ENCODE measurements around the gene AGPAT3. TPM values are rescaled to one million over a fixed set of nuclear protein-coding genes. Genes with fewer than 3 reads are reported as not detected.
A peak's percentile ranks its signal among the peaks of the same experiment; 100 is the strongest.

The AGPAT3 gene
- total and polyA plus RNA-seq, 10 of the 15 experiments (the other 5 are each of a cell fraction or from before 2014, with no cell fraction given): 1.2 to 110 (median 30.8) TPM

DNA sequence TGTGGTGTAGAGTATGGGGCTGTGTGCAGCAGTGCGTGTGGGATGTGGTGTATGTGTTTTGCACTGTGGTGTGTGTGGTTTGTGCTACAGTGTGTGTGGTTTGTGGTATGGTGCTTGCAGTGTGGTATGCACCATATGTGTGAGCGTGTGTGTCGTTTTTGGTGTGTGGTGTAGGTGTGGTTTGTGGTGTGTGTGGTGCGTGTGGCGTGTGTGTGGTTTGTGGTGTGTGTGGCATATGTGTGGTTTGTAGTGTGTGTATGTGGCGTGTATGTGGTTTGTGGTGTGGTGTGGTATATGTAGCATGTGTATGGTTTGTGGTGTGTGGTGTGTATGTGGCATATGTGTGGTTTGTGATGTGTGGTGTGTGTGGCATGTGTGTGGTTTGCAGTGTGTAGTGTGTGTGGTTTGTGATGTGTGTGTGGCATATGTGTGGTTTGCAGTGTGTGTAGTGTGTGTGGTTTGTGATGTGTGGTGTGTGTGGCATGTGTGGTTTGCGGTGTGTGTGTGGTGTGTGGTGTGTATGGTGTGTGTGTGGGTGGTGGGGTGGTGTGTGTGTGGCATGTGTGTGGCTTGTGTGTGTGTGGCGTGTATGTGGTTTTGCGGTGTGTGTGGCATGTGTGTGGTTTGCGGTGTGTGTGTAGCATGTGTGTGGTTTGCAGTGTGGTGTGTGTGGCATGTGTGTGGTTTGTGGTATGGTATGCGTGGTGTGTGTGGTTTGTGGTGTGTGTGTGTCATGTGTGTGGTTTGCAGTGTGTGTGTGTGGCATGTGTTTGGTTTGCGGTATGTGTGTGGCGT, 93.5 kb downstream of the AGPAT3 start (continued):
- TF ChIP-seq, protein P1, sequence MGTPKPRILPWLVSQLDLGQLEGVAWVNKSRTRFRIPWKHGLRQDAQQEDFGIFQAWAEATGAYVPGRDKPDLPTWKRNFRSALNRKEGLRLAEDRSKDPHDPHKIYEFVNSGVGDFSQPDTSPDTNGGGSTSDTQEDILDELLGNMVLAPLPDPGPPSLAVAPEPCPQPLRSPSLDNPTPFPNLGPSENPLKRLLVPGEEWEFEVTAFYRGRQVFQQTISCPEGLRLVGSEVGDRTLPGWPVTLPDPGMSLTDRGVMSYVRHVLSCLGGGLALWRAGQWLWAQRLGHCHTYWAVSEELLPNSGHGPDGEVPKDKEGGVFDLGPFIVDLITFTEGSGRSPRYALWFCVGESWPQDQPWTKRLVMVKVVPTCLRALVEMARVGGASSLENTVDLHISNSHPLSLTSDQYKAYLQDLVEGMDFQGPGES (IDR thresholded peaks at IDR 0.05): no peak
- TF ChIP-seq IKZF1 (conservative IDR thresholded peaks at IDR 0.05): no peak
- peak; percentile 99; the same call in 1 of the 2 replicates for TF ChIP-seq EZH2 (IDR thresholded peaks at IDR 0.05; ENCODE audit: borderline replicate concordance, control insufficient read depth, low read depth, low read length)
- TF ChIP-seq PML (IDR thresholded peaks at IDR 0.05; ENCODE audit: low read length): peak; percentile 47; the same call in 1 of the 2 replicates
- peak; percentile 68 to 87 for TF ChIP-seq IKZF2 (IDR thresholded peaks at IDR 0.05)
- TF ChIP-seq, protein P2, sequence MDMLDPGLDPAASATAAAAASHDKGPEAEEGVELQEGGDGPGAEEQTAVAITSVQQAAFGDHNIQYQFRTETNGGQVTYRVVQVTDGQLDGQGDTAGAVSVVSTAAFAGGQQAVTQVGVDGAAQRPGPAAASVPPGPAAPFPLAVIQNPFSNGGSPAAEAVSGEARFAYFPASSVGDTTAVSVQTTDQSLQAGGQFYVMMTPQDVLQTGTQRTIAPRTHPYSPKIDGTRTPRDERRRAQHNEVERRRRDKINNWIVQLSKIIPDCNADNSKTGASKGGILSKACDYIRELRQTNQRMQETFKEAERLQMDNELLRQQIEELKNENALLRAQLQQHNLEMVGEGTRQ (IDR thresholded peaks at IDR 0.05; ENCODE audit: borderline replicate concordance, low read depth, low read length): no peak
- TF ChIP-seq BCL11A (IDR thresholded peaks at IDR 0.05; ENCODE audit: low read depth, low read length): peak; percentile 74; the same call in 1 of the 2 replicates
- TF ChIP-seq GATAD2B (conservative IDR thresholded peaks at IDR 0.05; ENCODE audit: low read depth): peak; percentile 47; the same call in 1 of the 2 replicates
- TF ChIP-seq ZNF24 (IDR thresholded peaks at IDR 0.05): no peak
- no peak for TF ChIP-seq STAT1 (conservative IDR thresholded peaks at IDR 0.05)
- 0 out of 2 replicates have a peak, but pooled peaks have one; percentile 13 for TF ChIP-seq CHD2 (IDR thresholded peaks at IDR 0.05; ENCODE audit: borderline replicate concordance, low read depth, low read length)
- TF ChIP-seq MYC (IDR thresholded peaks at IDR 0.05; ENCODE audit: insufficient read depth, insufficient read length, insufficient replicate concordance, low read length, severe bottlenecking): peak; percentile 56
- TF ChIP-seq SP1 (IDR thresholded peaks at IDR 0.05; ENCODE audit: low read depth, low read length): peak; percentile 21
- TF ChIP-seq, protein P3, sequence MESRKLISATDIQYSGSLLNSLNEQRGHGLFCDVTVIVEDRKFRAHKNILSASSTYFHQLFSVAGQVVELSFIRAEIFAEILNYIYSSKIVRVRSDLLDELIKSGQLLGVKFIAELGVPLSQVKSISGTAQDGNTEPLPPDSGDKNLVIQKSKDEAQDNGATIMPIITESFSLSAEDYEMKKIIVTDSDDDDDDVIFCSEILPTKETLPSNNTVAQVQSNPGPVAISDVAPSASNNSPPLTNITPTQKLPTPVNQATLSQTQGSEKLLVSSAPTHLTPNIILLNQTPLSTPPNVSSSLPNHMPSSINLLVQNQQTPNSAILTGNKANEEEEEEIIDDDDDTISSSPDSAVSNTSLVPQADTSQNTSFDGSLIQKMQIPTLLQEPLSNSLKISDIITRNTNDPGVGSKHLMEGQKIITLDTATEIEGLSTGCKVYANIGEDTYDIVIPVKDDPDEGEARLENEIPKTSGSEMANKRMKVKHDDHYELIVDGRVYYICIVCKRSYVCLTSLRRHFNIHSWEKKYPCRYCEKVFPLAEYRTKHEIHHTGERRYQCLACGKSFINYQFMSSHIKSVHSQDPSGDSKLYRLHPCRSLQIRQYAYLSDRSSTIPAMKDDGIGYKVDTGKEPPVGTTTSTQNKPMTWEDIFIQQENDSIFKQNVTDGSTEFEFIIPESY (IDR thresholded peaks at IDR 0.05): peak; percentile 94
- no peak; the same call in 1 of the 2 replicates for TF ChIP-seq CREM (IDR thresholded peaks at IDR 0.05; ENCODE audit: low read depth)
- no peak for TF ChIP-seq ZZZ3 (IDR thresholded peaks at IDR 0.05; ENCODE audit: control insufficient read depth, insufficient read length, low read depth)
- no peak for TF ChIP-seq RBBP5 (conservative IDR thresholded peaks at IDR 0.05)
- no peak for TF ChIP-seq TCF12 (IDR thresholded peaks at IDR 0.05; ENCODE audit: low read depth, low read length)
- TF ChIP-seq, protein P4, sequence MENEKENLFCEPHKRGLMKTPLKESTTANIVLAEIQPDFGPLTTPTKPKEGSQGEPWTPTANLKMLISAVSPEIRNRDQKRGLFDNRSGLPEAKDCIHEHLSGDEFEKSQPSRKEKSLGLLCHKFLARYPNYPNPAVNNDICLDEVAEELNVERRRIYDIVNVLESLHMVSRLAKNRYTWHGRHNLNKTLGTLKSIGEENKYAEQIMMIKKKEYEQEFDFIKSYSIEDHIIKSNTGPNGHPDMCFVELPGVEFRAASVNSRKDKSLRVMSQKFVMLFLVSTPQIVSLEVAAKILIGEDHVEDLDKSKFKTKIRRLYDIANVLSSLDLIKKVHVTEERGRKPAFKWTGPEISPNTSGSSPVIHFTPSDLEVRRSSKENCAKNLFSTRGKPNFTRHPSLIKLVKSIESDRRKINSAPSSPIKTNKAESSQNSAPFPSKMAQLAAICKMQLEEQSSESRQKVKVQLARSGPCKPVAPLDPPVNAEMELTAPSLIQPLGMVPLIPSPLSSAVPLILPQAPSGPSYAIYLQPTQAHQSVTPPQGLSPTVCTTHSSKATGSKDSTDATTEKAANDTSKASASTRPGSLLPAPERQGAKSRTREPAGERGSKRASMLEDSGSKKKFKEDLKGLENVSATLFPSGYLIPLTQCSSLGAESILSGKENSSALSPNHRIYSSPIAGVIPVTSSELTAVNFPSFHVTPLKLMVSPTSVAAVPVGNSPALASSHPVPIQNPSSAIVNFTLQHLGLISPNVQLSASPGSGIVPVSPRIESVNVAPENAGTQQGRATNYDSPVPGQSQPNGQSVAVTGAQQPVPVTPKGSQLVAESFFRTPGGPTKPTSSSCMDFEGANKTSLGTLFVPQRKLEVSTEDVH (IDR thresholded peaks at IDR 0.05; ENCODE audit: low read depth, partially characterized antibody): no peak
- TF ChIP-seq WRNIP1 (IDR thresholded peaks at IDR 0.05; ENCODE audit: borderline replicate concordance, low read depth, low read length): no peak
- no peak for TF ChIP-seq SRF (IDR thresholded peaks at IDR 0.05; ENCODE audit: low read depth in 2 of 2, low read length in 2 of 2)
- TF ChIP-seq ZNF217 (IDR thresholded peaks at IDR 0.05): peak; percentile 48; the same call in 1 of the 2 replicates
- TF ChIP-seq PAX8 (IDR thresholded peaks at IDR 0.05): no peak
